WTC11 (cell line): Measurements from ENCODE around the gene CLCA2. TPM values are rescaled to one million over a fixed set of nuclear protein-coding genes. Genes with fewer than 3 reads are reported as not detected.
A peak's percentile ranks its signal among the peaks of the same experiment; 100 is the strongest.
"Not testable (repeated sequence)": the region's sequence is repeated elsewhere in the genome, so short reads cannot be mapped to it uniquely, and the experiment has no call there.

ENCODE experiments used
- ATAC-seq: fragments of 200-7000 bp; cut with Tn5 transposase; 2 replicates; pipeline ENCODE4 v1.10.0; 2021; ENCODE audit warnings: mild to moderate bottlenecking, moderate library complexity
- CTCF ChIA-PET: fragments of 300-600 bp; sonication (Branson Sonifier 250); formaldehyde crosslinking; loops from one replicate; lab custom pipeline; 2021; ENCODE audit warnings: antibody characterized with exemption; lab: Charles Lee
- POLR2A ChIA-PET: fragments of 350-600 bp; sonication (Branson Sonifier 250); formaldehyde crosslinking; loops from one replicate; lab custom pipeline; 2021; ENCODE audit warnings: antibody characterized with exemption; lab: Charles Lee
- DNase-seq: peaks from one replicate; pipeline ENCODE4 v3.0.0; 2021; ENCODE audit warnings: low spot score
- H3K27ac Mint-ChIP-seq: 2 replicates; pipeline ENCODE4 v1.8.0; 2021; ENCODE audit warnings: mixed read lengths
- H3K27me3 Mint-ChIP-seq: 2 replicates; pipeline ENCODE4 v1.8.0; 2021; ENCODE audit warnings: low read depth, mild to moderate bottlenecking, moderate library complexity, mixed read lengths
- H3K36me3 Mint-ChIP-seq: 2 replicates; pipeline ENCODE4 v1.8.0; 2021; ENCODE audit warnings: mixed read lengths
- H3K4me1 Mint-ChIP-seq: 2 replicates; pipeline ENCODE4 v1.8.0; 2022; ENCODE audit warnings: mixed read lengths
- H3K4me3 Mint-ChIP-seq: 2 replicates; pipeline ENCODE4 v1.8.0; 2021; ENCODE audit warnings: mild to moderate bottlenecking, moderate library complexity, mixed read lengths
- H3K9me3 Mint-ChIP-seq: 2 replicates; pipeline ENCODE4 v1.8.0; 2021; ENCODE audit warnings: mixed read lengths
- ATF1 ChIP-seq: sonication (generic); formaldehyde crosslinking; IDR thresholded peaks from 2 replicates; pipeline ENCODE4 v1.8.1; 2023; ENCODE audit warnings: mild to moderate bottlenecking, moderate library complexity, missing genetic modification reagents
- ATF2 ChIP-seq: sonication (generic); formaldehyde crosslinking; IDR thresholded peaks from 2 replicates; pipeline ENCODE4 v1.8.1; 2022; ENCODE audit warnings: low read depth, missing genetic modification reagents, borderline replicate concordance
- CREB1 ChIP-seq: sonication (generic); formaldehyde crosslinking; IDR thresholded peaks from 2 replicates; pipeline ENCODE4 v1.8.0; 2023; ENCODE audit warnings: mild to moderate bottlenecking, missing genetic modification reagents
- CTCF ChIP-seq: fragments of 200-600 bp; IDR thresholded peaks from 2 replicates; pipeline ENCODE4 v1.8.0; 2022; ENCODE audit warnings: antibody characterized with exemption
- E2F1 ChIP-seq: sonication (generic); formaldehyde crosslinking; IDR thresholded peaks from 2 replicates; pipeline ENCODE4 v1.8.0; 2022; ENCODE audit warnings: mild to moderate bottlenecking, missing genetic modification reagents
- ERG ChIP-seq: fragments of 250-450 bp; sonication (Bioruptor Pico); IDR thresholded peaks from 2 replicates; pipeline ENCODE4 v1.8.0; 2021; ENCODE audit warnings: mild to moderate bottlenecking
- ESRRA ChIP-seq: sonication (generic); formaldehyde crosslinking; IDR thresholded peaks from 2 replicates; pipeline ENCODE4 v1.8.1; 2022; ENCODE audit warnings: mild to moderate bottlenecking, missing genetic modification reagents, borderline replicate concordance
- ETV6 ChIP-seq: sonication (generic); formaldehyde crosslinking; IDR thresholded peaks from 2 replicates; pipeline ENCODE4 v1.8.1; 2022; ENCODE audit warnings: mild to moderate bottlenecking, missing genetic modification reagents
- GRHL2 ChIP-seq: fragments of 250-450 bp; sonication (Bioruptor Pico); IDR thresholded peaks from 2 replicates; pipeline ENCODE4 v1.8.0; 2022; ENCODE audit warnings: mild to moderate bottlenecking, moderate library complexity; ENCODE audit not compliant: insufficient replicate concordance, severe bottlenecking
- KAT7 ChIP-seq: sonication (generic); formaldehyde crosslinking; IDR thresholded peaks from 2 replicates; pipeline ENCODE4 v1.8.1; 2023; ENCODE audit warnings: missing genetic modification reagents, mild to moderate bottlenecking, borderline replicate concordance
- MYBL2 ChIP-seq: sonication (generic); formaldehyde crosslinking; IDR thresholded peaks from 2 replicates; pipeline ENCODE4 v1.8.1; 2023; ENCODE audit warnings: mild to moderate bottlenecking, moderate library complexity, missing genetic modification reagents
- PRRX2 ChIP-seq: fragments of 250-450 bp; sonication (Bioruptor Pico); IDR thresholded peaks from 2 replicates; pipeline ENCODE4 v1.8.0; 2021; ENCODE audit warnings: mild to moderate bottlenecking
- SP1 ChIP-seq: sonication (generic); formaldehyde crosslinking; conservative IDR thresholded peaks from 2 replicates; pipeline ENCODE4 v1.8.1; 2022; ENCODE audit warnings: missing genetic modification reagents
- TCF7 ChIP-seq: sonication (generic); formaldehyde crosslinking; IDR thresholded peaks from 2 replicates; pipeline ENCODE4 v1.8.0; 2022; ENCODE audit warnings: mild to moderate bottlenecking, low read depth, missing genetic modification reagents, moderate library complexity
- TEAD4 ChIP-seq: sonication (generic); formaldehyde crosslinking; IDR thresholded peaks from 2 replicates; pipeline ENCODE4 v1.8.0; 2022; ENCODE audit warnings: mild to moderate bottlenecking, missing genetic modification reagents
- ZBTB21 ChIP-seq: sonication (generic); formaldehyde crosslinking; IDR thresholded peaks from 2 replicates; pipeline ENCODE4 v1.8.1; 2023; ENCODE audit warnings: mild to moderate bottlenecking, missing genetic modification reagents, borderline replicate concordance
- total RNA-seq: library from RNA; stranded (reverse); gene quantifications from 3 replicates; pipeline ENCODE4 v1.2.3, GENCODE V29; 2021
- TF ChIP-seq, protein P1 (sequence below): sonication (generic); formaldehyde crosslinking; IDR thresholded peaks from 2 replicates; pipeline ENCODE4 v1.8.1; 2023; ENCODE audit warnings: mild to moderate bottlenecking, missing genetic modification reagents
- TF ChIP-seq, protein P2 (sequence below): sonication (generic); formaldehyde crosslinking; IDR thresholded peaks from 2 replicates; pipeline ENCODE4 v1.8.1; 2023; ENCODE audit warnings: mild to moderate bottlenecking, missing genetic modification reagents
- TF ChIP-seq, protein P3 (sequence below): fragments of 250-450 bp; sonication (Bioruptor Pico); IDR thresholded peaks from 2 replicates; pipeline ENCODE4 v2.1.2; 2022; ENCODE audit warnings: mild to moderate bottlenecking, moderate library complexity
- TF ChIP-seq, protein P4 (sequence below): fragments of 250-450 bp; sonication (Bioruptor Pico); IDR thresholded peaks from 2 replicates; pipeline ENCODE4 v1.9.0; 2021; ENCODE audit warnings: mild to moderate bottlenecking

CLCA2 gene
- total RNA-seq, 1 experiment from 2014 or later: 0.07 TPM

DNA sequence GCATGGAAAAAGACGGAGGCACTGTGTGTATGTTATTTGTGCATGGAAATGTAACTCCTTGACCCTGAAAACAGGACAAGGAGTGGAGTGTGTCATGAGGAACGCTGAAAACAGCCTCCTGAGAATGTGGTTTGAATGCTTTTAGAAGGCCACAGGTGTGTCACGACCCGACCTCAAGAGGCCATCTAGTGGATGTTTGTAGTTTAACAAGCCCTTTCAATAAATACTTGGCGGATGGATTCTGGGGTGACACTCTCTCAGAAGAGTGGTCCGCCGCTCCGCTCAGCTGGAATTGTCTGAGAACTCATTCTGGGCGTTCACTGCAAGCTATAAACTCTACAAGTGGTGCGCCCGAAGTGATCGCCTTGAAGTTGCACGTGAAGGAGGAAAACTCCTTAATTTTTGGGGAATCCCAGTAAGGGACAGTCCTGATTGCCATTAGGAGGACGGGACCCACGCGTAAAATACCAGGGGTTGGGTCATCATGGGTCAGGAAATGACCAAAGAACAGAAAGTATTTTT lies 78.2 kb downstream of the CLCA2 start:
- H3K27ac Mint-ChIP-seq: peak overlapping the region; percentile 98
- ATAC-seq (peak; percentile 61), DNase-seq (peak; percentile 56)
- H3K27me3 Mint-ChIP-seq, H3K36me3 Mint-ChIP-seq: not testable (repeated sequence)
- H3K4me3 Mint-ChIP-seq: peak overlapping the region; percentile 87
- peak; percentile 44; the same call in 1 of the 2 replicates for TF ChIP-seq SP1 (CRISPR knock-in tag)
- TF ChIP-seq CTCF: peak; percentile 37; the same call in 1 of the 2 replicates
- CTCF ChIA-PET: interaction anchor here (0.7 to 2.8 kb wide), 8 partner anchors 12 to 202 kb away, joined by 3 to 10 read pairs (median 4); partner anchors contain the start of genes ODF2L and SH3GLB1
- POLR2A ChIA-PET: interaction anchor here (1.1 kb wide), 1 partner anchor 106 kb away, joined by 4 read pairs; the partner anchor contains the start of gene ODF2L
- H3K9me3 Mint-ChIP-seq: peaks cover 11% of the 10 kb centered on the region
- H3K4me1 Mint-ChIP-seq: peaks cover 38% of the 10 kb centered on the region

GRCh38 chr1:86502721-86503405 lies 78.9 kb downstream of the CLCA2 start:
- H3K36me3 Mint-ChIP-seq: no peaks in the 10 kb centered on the region
- H3K27me3 Mint-ChIP-seq: no peaks in the 10 kb centered on the region; the same call in 1 of the 2 replicates
- peak overlapping the region; percentile 87 for H3K4me3 Mint-ChIP-seq
- POLR2A ChIA-PET: no interaction called here
- CTCF ChIA-PET: interaction anchor here (1.2 to 2.8 kb wide), 5 partner anchors 13 to 123 kb away, joined by 3 to 10 read pairs (median 7); no protein-coding TSS in a partner anchor
- TF ChIP-seq TCF7 (CRISPR knock-in tag): no peak
- TF ChIP-seq ERG: no peak
- no peak for TF ChIP-seq ESRRA
- no peak for TF ChIP-seq PRRX2
- no peak for TF ChIP-seq ETV6 (CRISPR knock-in tag)
- TF ChIP-seq E2F1 (CRISPR knock-in tag): no peak
- no peak for TF ChIP-seq CREB1 (CRISPR knock-in tag)
- TF ChIP-seq ATF1: no peak
- TF ChIP-seq KAT7 (CRISPR knock-in tag): no peak
- TF ChIP-seq, protein P1, sequence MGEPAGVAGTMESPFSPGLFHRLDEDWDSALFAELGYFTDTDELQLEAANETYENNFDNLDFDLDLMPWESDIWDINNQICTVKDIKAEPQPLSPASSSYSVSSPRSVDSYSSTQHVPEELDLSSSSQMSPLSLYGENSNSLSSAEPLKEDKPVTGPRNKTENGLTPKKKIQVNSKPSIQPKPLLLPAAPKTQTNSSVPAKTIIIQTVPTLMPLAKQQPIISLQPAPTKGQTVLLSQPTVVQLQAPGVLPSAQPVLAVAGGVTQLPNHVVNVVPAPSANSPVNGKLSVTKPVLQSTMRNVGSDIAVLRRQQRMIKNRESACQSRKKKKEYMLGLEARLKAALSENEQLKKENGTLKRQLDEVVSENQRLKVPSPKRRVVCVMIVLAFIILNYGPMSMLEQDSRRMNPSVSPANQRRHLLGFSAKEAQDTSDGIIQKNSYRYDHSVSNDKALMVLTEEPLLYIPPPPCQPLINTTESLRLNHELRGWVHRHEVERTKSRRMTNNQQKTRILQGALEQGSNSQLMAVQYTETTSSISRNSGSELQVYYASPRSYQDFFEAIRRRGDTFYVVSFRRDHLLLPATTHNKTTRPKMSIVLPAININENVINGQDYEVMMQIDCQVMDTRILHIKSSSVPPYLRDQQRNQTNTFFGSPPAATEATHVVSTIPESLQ (CRISPR knock-in tag): no peak
- TF ChIP-seq, protein P2, sequence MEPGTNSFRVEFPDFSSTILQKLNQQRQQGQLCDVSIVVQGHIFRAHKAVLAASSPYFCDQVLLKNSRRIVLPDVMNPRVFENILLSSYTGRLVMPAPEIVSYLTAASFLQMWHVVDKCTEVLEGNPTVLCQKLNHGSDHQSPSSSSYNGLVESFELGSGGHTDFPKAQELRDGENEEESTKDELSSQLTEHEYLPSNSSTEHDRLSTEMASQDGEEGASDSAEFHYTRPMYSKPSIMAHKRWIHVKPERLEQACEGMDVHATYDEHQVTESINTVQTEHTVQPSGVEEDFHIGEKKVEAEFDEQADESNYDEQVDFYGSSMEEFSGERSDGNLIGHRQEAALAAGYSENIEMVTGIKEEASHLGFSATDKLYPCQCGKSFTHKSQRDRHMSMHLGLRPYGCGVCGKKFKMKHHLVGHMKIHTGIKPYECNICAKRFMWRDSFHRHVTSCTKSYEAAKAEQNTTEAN (CRISPR knock-in tag): no peak
- TF ChIP-seq TEAD4 (CRISPR knock-in tag): no peak
- no peak for TF ChIP-seq ZBTB21 (CRISPR knock-in tag)
- TF ChIP-seq, protein P3, sequence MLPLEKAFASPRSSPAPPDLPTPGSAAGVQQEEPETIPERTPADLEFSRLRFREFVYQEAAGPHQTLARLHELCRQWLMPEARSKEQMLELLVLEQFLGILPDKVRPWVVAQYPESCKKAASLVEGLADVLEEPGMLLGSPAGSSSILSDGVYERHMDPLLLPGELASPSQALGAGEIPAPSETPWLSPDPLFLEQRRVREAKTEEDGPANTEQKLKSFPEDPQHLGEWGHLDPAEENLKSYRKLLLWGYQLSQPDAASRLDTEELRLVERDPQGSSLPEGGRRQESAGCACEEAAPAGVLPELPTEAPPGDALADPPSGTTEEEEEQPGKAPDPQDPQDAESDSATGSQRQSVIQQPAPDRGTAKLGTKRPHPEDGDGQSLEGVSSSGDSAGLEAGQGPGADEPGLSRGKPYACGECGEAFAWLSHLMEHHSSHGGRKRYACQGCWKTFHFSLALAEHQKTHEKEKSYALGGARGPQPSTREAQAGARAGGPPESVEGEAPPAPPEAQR (CRISPR knock-in tag): no peak
- TF ChIP-seq, protein P4, sequence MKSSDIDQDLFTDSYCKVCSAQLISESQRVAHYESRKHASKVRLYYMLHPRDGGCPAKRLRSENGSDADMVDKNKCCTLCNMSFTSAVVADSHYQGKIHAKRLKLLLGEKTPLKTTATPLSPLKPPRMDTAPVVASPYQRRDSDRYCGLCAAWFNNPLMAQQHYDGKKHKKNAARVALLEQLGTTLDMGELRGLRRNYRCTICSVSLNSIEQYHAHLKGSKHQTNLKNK (CRISPR knock-in tag): no peak
- TF ChIP-seq MYBL2 (CRISPR knock-in tag): no peak
- TF ChIP-seq ATF2: no peak
- TF ChIP-seq GRHL2 (CRISPR knock-in tag): no peak
- TF ChIP-seq, all 79 proteins: peak for 0
- peaks cover 11% of the 10 kb centered on the region for H3K9me3 Mint-ChIP-seq
- H3K27ac Mint-ChIP-seq: peak overlapping the region; percentile 98
- DNase-seq (peak; percentile 68), ATAC-seq (peak; percentile 83)
- peaks cover 41% of the 10 kb centered on the region for H3K4me1 Mint-ChIP-seq
